H9 (cell line): Measurements from ENCODE around the gene DDX47. TPM values are rescaled to one million over a fixed set of nuclear protein-coding genes. Genes with fewer than 3 reads are reported as not detected.

Experiments
- DNase-seq: peaks from one replicate; pipeline ENCODE4 v3.0.0-alpha.2; 2017
- H2AFZ ChIP-seq: one replicate; pipeline ENCODE4 v1.6.1; 2013; ENCODE audit warnings: mild to moderate bottlenecking, low read length, control low read depth, moderate library complexity
- H2AK5ac ChIP-seq: 2 replicates; pipeline ENCODE4 v1.6.1; 2013; ENCODE audit warnings: low read length, control low read depth, mixed read lengths; ENCODE audit not compliant: insufficient read length
- H2BK120ac ChIP-seq: one replicate; pipeline ENCODE4 v1.6.1; 2013; ENCODE audit warnings: low read depth, mild to moderate bottlenecking, low read length, control low read depth, inconsistent platforms; ENCODE audit not compliant: poor library complexity, severe bottlenecking
- H2BK12ac ChIP-seq: 2 replicates; pipeline ENCODE4 v1.6.1; 2013; ENCODE audit warnings: low read length, control low read depth, mixed read lengths, low read depth; ENCODE audit not compliant: insufficient read length
- H2BK15ac ChIP-seq: 2 replicates; pipeline ENCODE4 v1.6.1; 2013; ENCODE audit warnings: low read depth, low read length, control low read depth
- H2BK20ac ChIP-seq: one replicate; pipeline ENCODE4 v1.6.1; 2013; ENCODE audit warnings: low read depth, mild to moderate bottlenecking, low read length, control low read depth, inconsistent platforms; ENCODE audit not compliant: poor library complexity, severe bottlenecking
- H2BK5ac ChIP-seq: 2 replicates; pipeline ENCODE4 v1.6.1; 2013; ENCODE audit warnings: low read length, control low read depth, mixed read lengths; ENCODE audit not compliant: insufficient read length
- H3K14ac ChIP-seq: 2 replicates; pipeline ENCODE4 v1.6.1; 2013; ENCODE audit warnings: low read length, control low read depth; ENCODE audit not compliant: insufficient read depth
- H3K18ac ChIP-seq: 2 replicates; pipeline ENCODE4 v1.6.1; 2013; ENCODE audit warnings: low read depth, mild to moderate bottlenecking, mixed read lengths, low read length, control low read depth; ENCODE audit not compliant: insufficient read length
- H3K23ac ChIP-seq: 2 replicates; pipeline ENCODE4 v1.6.1; 2013; ENCODE audit warnings: low read length, control low read depth, mixed read lengths, low read depth; ENCODE audit not compliant: insufficient read length
- H3K23me2 ChIP-seq: 2 replicates; pipeline ENCODE4 v1.6.1; 2013; ENCODE audit warnings: low read depth, mild to moderate bottlenecking, mixed read lengths, low read length, control low read depth; ENCODE audit not compliant: insufficient read length, poor library complexity, severe bottlenecking
- H3K27ac ChIP-seq: 2 replicates; pipeline ENCODE4 v1.5.1; 2013; ENCODE audit warnings: low read length, control low read depth, mixed read lengths, low read depth; ENCODE audit not compliant: insufficient read length
- H3K27me3 ChIP-seq: 2 replicates; pipeline ENCODE4 v1.6.1; 2013; ENCODE audit warnings: low read length, control low read depth, inconsistent platforms; ENCODE audit not compliant: insufficient read depth
- H3K4ac ChIP-seq: 2 replicates; pipeline ENCODE4 v1.6.1; 2013; ENCODE audit warnings: low read depth, mild to moderate bottlenecking, control low read depth, inconsistent platforms, low read length, moderate library complexity
- H3K4me1 ChIP-seq: 2 replicates; pipeline ENCODE4 v1.6.1; 2013; ENCODE audit warnings: low read length, control low read depth, inconsistent platforms; ENCODE audit not compliant: insufficient read depth
- H3K4me2 ChIP-seq: 2 replicates; pipeline ENCODE4 v1.6.1; 2013; ENCODE audit warnings: low read length, control low read depth, mixed read lengths; ENCODE audit not compliant: insufficient read length, insufficient read depth
- H3K56ac ChIP-seq: 2 replicates; pipeline ENCODE4 v1.6.1; 2013; ENCODE audit warnings: low read depth, mild to moderate bottlenecking, mixed read lengths, low read length, control low read depth; ENCODE audit not compliant: insufficient read length
- H3K79me1 ChIP-seq: 2 replicates; pipeline ENCODE4 v1.6.1; 2013; ENCODE audit warnings: low read depth, mild to moderate bottlenecking, moderate library complexity, low read length, control low read depth, inconsistent platforms; ENCODE audit not compliant: insufficient read depth, poor library complexity, severe bottlenecking
- H3K79me2 ChIP-seq: 2 replicates; pipeline ENCODE4 v1.6.1; 2013; ENCODE audit warnings: low read length, control low read depth, inconsistent platforms; ENCODE audit not compliant: insufficient read depth
- H3K9ac ChIP-seq: 2 replicates; pipeline ENCODE4 v1.6.1; 2013; ENCODE audit warnings: low read length, control low read depth, mixed read lengths; ENCODE audit not compliant: insufficient read length; ENCODE audit errors: extremely low read depth
- H3K9me3 ChIP-seq: one replicate; pipeline ENCODE4 v1.6.1; 2013; ENCODE audit warnings: low read depth, low read length, inconsistent platforms; ENCODE audit not compliant: control insufficient read depth
- H3T11ph ChIP-seq: one replicate; pipeline ENCODE4 v1.6.1; 2013; ENCODE audit warnings: mild to moderate bottlenecking, low read length, control low read depth, inconsistent platforms
- H4K20me1 ChIP-seq: one replicate; pipeline ENCODE4 v1.6.1; 2013; ENCODE audit not compliant: control insufficient read depth, insufficient read length, insufficient read depth
- H4K5ac ChIP-seq: 2 replicates; pipeline ENCODE4 v1.6.1; 2013; ENCODE audit warnings: low read depth, mild to moderate bottlenecking, mixed read lengths, low read length, control low read depth; ENCODE audit not compliant: insufficient read length
- H4K8ac ChIP-seq: replicated peaks from 2 replicates; pipeline ENCODE4 v1.6.1; 2013; ENCODE audit warnings: low read length, control low read depth, mixed read lengths, low read depth; ENCODE audit not compliant: insufficient read length
- H4K91ac ChIP-seq: 2 replicates; pipeline ENCODE4 v1.6.1; 2013; ENCODE audit warnings: low read depth, mild to moderate bottlenecking, moderate library complexity, mixed read lengths, low read length, control low read depth; ENCODE audit not compliant: insufficient read length
- H3K27ac Mint-ChIP-seq, 3 experiments: 2 replicates in 2 of 3; 3 replicates in 1 of 3; pipeline ENCODE4 v1.8.0; 2020 to 2021; ENCODE audit warnings: mixed read lengths in 3 of 3, mild to moderate bottlenecking in 1 of 3, moderate library complexity in 1 of 3
- H3K27me3 Mint-ChIP-seq: 2 replicates; pipeline ENCODE4 v1.8.0; 2021; ENCODE audit warnings: low read depth, mild to moderate bottlenecking, moderate library complexity, mixed read lengths
- H3K36me3 Mint-ChIP-seq, 3 experiments: 2 replicates in 2 of 3; 3 replicates in 1 of 3; pipeline ENCODE4 v1.8.0; 2020 to 2021; ENCODE audit warnings: low read depth in 3 of 3, mixed read lengths in 3 of 3; ENCODE audit not compliant: insufficient read depth in 1 of 3
- H3K4me1 Mint-ChIP-seq, 2 experiments: 2 replicates each; pipeline ENCODE4 v1.8.0; 2020; ENCODE audit warnings: mixed read lengths in 2 of 2
- H3K4me3 Mint-ChIP-seq, 2 experiments: 2 replicates in 1 of 2; 3 replicates in 1 of 2; pipeline ENCODE4 v1.8.0; 2020 to 2021; ENCODE audit warnings: mild to moderate bottlenecking in 2 of 2, mixed read lengths in 2 of 2, moderate library complexity in 1 of 2
- H3K9me3 Mint-ChIP-seq, 2 experiments: 2 replicates in 1 of 2; 3 replicates in 1 of 2; pipeline ENCODE4 v1.8.0; 2020; ENCODE audit warnings: mild to moderate bottlenecking in 2 of 2, mixed read lengths in 2 of 2, moderate library complexity in 1 of 2
- WGBS: extraction: QIAGEN DNeasy Blood & Tissue Kit; methylation state at CpG from one replicate; pipeline ENCODE4 v1.1.7; 2013; ENCODE audit warnings: missing lambda C conversion rate, low lambda C conversion rate, mixed read lengths; ENCODE audit not compliant: insufficient read length; ENCODE audit errors: extremely low coverage; 5-methylcytosine and 5-hydroxymethylcytosine counted together
- total RNA-seq: library from RNA; stranded (reverse); gene quantifications from 2 replicates; pipeline ENCODE4 v1.2.1, GENCODE V29; 2021
- TF ChIP-seq, protein P1 (sequence below): fragments of 200-600 bp; sonication (generic); conservative IDR thresholded peaks from 3 replicates; pipeline ENCODE4 v1.8.0; 2021; ENCODE audit warnings: antibody characterized with exemption, mild to moderate bottlenecking

DDX47 gene
- total RNA-seq, 1 experiment from 2014 or later = 78.2 TPM

DNA sequence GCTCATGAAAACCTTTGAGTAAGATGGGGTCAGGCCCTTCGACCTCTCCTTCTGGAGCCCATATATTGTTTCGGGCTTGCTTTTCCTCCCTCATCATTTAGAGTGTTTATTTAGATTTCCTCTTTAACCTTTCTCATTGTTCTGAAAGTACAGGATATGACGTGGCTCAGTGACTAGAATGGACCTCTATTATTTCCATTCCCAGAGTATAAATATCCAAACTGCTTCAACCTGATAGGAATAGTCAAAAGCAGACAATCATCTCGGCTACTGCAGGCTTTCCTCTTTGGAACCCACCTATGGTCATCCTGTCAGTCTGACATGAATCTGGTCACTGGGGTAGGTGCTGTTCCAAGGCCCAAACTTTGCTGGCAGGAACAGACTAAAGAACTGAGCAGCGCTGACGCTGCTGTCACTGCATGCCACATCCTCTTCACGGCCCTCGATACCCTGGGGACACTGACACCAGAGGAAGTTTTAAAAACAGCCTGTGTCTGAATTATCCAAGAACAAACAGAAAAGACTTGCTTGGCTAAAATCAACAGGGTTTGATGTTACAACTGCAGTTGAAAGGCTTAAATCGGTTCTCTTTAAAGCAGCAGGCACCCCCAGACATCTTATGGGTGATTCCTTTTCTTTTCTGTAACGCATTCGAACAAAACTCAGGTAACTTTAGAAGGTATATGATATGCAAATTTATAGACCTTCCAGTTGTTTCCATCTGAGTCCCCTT, 5.0 kb upstream of the DDX47 start:
- H2BK5ac ChIP-seq = no peak overlapping the region
- H2BK120ac ChIP-seq = no peak overlapping the region
- H2BK12ac ChIP-seq = no peak overlapping the region
- H4K20me1 ChIP-seq = no peaks in the 10 kb centered on the region
- WGBS = no CpG with 5 or more reads among the region's 11 CpGs
- no peak overlapping the region for H3K4me3 Mint-ChIP-seq
- no peaks in the 10 kb centered on the region for H3K4me1 ChIP-seq
- no peak overlapping the region for H3K9ac ChIP-seq
- no peak overlapping the region for H3K18ac ChIP-seq
- no peak overlapping the region for H3K14ac ChIP-seq
- H3K79me2 ChIP-seq = no peaks in the 10 kb centered on the region
- H3K27ac ChIP-seq = no peak overlapping the region
- H4K91ac ChIP-seq = no peak overlapping the region
- H2AK5ac ChIP-seq = no peak overlapping the region
- no peaks in the 10 kb centered on the region for H3K23me2 ChIP-seq
- no peaks in the 10 kb centered on the region for H3K79me1 ChIP-seq
- peaks cover 11% of the 10 kb centered on the region in 2 experiments for H3K4me1 Mint-ChIP-seq
- no peak overlapping the region for H3K56ac ChIP-seq
- H3K27me3 Mint-ChIP-seq = peaks cover 1% of the 10 kb centered on the region
- no peak for DNase-seq
- 0 out of 5 replicates have a peak, but pooled peaks cover 0 to under 1% of the 10 kb centered on the region in 2 experiments for H3K9me3 Mint-ChIP-seq
- no peak overlapping the region for H3K4me2 ChIP-seq
- no peak overlapping the region for H4K5ac ChIP-seq
- H3K27me3 ChIP-seq = no peaks in the 10 kb centered on the region
- H2AFZ ChIP-seq = no peak overlapping the region
- H4K8ac ChIP-seq = no peak overlapping the region
- no peaks in the 10 kb centered on the region for H3K9me3 ChIP-seq
- peaks cover 0 to under 1% (median 0%) of the 10 kb centered on the region in 3 experiments; a peak in 1 of 7 replicates for H3K36me3 Mint-ChIP-seq
- no peak overlapping the region for H3T11ph ChIP-seq
- H2BK15ac ChIP-seq = no peak overlapping the region
- H3K4ac ChIP-seq = no peak overlapping the region
- H3K23ac ChIP-seq = no peak overlapping the region
- H3K27ac Mint-ChIP-seq = no peak overlapping the region
- TF ChIP-seq, protein P1, sequence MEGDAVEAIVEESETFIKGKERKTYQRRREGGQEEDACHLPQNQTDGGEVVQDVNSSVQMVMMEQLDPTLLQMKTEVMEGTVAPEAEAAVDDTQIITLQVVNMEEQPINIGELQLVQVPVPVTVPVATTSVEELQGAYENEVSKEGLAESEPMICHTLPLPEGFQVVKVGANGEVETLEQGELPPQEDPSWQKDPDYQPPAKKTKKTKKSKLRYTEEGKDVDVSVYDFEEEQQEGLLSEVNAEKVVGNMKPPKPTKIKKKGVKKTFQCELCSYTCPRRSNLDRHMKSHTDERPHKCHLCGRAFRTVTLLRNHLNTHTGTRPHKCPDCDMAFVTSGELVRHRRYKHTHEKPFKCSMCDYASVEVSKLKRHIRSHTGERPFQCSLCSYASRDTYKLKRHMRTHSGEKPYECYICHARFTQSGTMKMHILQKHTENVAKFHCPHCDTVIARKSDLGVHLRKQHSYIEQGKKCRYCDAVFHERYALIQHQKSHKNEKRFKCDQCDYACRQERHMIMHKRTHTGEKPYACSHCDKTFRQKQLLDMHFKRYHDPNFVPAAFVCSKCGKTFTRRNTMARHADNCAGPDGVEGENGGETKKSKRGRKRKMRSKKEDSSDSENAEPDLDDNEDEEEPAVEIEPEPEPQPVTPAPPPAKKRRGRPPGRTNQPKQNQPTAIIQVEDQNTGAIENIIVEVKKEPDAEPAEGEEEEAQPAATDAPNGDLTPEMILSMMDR = no peak
- H2BK20ac ChIP-seq = no peak overlapping the region
